ENCODE data around the gene TIGD3.

The TIGD3 gene

GRCh38 chr11:65375012-65375411 lies 20.5 kb downstream of the TIGD3 start:
- DNase-seq: no peak

- DNase-seq: no peak
Measured at GRCh38 chr11:65376138-65376713, 21.7 kb downstream of the TIGD3 start.

- no peak for DNase-seq
Measured at GRCh38 chr11:65377036-65377435, 22.5 kb downstream of the TIGD3 start.

GRCh38 chr11:65377777-65378176 lies 23.2 kb downstream of the TIGD3 start:
- no peak for DNase-seq

- DNase-seq: peak; percentile 29 to 85
Measured at GRCh38 chr11:65378208-65378927, 23.8 kb downstream of the TIGD3 start.

GRCh38 chr11:65378928-65379638 lies 24.5 kb downstream of the TIGD3 start:
- no peak for DNase-seq

GRCh38 chr11:65379698-65380459 lies 25.3 kb downstream of the TIGD3 start:
- DNase-seq: no peak

GRCh38 chr11:65380460-65381119 lies 26.0 kb downstream of the TIGD3 start:
- DNase-seq: no peak

GRCh38 chr11:65381716-65382032 lies 27.1 kb downstream of the TIGD3 start:
- DNase-seq: peak; percentile 55 to 59

GRCh38 chr11:65382033-65382803 lies 27.7 kb downstream of the TIGD3 start, which contains the start of gene SLC25A45:
SLC25A45 (minus strand) TSS chr11:65382646; CDS start chr11:65381951, 695 bp downstream.
- DNase-seq: peak; percentile 78 to 99

GRCh38 chr11:65382804-65383368 lies 28.3 kb downstream of the TIGD3 start:
- DNase-seq: no peak

GRCh38 chr11:65383778-65384177 lies 29.2 kb downstream of the TIGD3 start:
- DNase-seq: no peak

- peak in 1 of 2 donors; percentile 42 for DNase-seq
Measured at GRCh38 chr11:65384301-65384889, 29.8 kb downstream of the TIGD3 start.

- DNase-seq: peak; percentile 51 to 77
Measured at GRCh38 chr11:65386307-65387140, 32.0 kb downstream of the TIGD3 start, which contains the start of gene FRMD8. FRMD8 (plus strand) TSS chr11:65386637; CDS start chr11:65387037, 400 bp downstream.

GRCh38 chr11:65388731-65389130 lies 34.2 kb downstream of the TIGD3 start:
- DNase-seq: no peak

- no peak for DNase-seq
Measured at GRCh38 chr11:65389294-65389980, 34.9 kb downstream of the TIGD3 start.

GRCh38 chr11:65390099-65390941 lies 35.8 kb downstream of the TIGD3 start:
- DNase-seq: no peak

GRCh38 chr11:65390996-65391395 lies 36.4 kb downstream of the TIGD3 start:
- DNase-seq: no peak

All from bone marrow (tissue), 2 donors.